B cell (primary cell): Measurements from ENCODE around the gene VPS41. TPM values are rescaled to one million over a fixed set of nuclear protein-coding genes. Genes with fewer than 3 reads are reported as not detected.

Source experiments
- ATAC-seq: fragments of 200-7000 bp; cut with Tn5 transposase; one replicate; pipeline ENCODE4 v1.10.0; 2021; ENCODE audit warnings: low read depth, mild to moderate bottlenecking, moderate number of reproducible peaks, moderate library complexity
- CTCF ChIA-PET: fragments of 350-600 bp; sonication (Branson Sonifier 250); formaldehyde crosslinking; loops from one replicate; lab custom pipeline; 2021; ENCODE audit warnings: antibody characterized with exemption, inconsistent platforms; lab: Charles Lee
- POLR2A ChIA-PET: fragments of 350-600 bp; sonication (Branson Sonifier 250); formaldehyde crosslinking; loops from one replicate; lab custom pipeline; 2021; ENCODE audit warnings: antibody characterized with exemption; lab: Charles Lee
- DNase-seq: peaks from one replicate; pipeline ENCODE4 v3.0.0; 2013
- H2AFZ ChIP-seq: 2 replicates; pipeline ENCODE4 v1.6.1; 2012; ENCODE audit warnings: mild to moderate bottlenecking, low read depth, low read length; ENCODE audit not compliant: insufficient read depth, poor library complexity, severe bottlenecking
- H3K27ac ChIP-seq, 2 donors: 1 replicate in 1 of 2; 2 replicates in 1 of 2; pipeline ENCODE4 v1.5.1; 2012 to 2013; ENCODE audit warnings: low read length in 2 of 2, mild to moderate bottlenecking in 2 of 2, moderate library complexity in 1 of 2
- H3K27me3 ChIP-seq, 4 experiments: fragments of 200-600 bp in 1 of 4; sonication (generic) in 1 of 4; replicated peaks in 1 of 4; 1 replicate in 2 of 4; 2 replicates in 2 of 4; pipeline versions ENCODE4 v1.6.1 to v1.7.0; 2013 to 2016; ENCODE audit warnings: low read length in 3 of 4, mild to moderate bottlenecking in 2 of 4, mixed read lengths in 1 of 4, moderate library complexity in 1 of 4; ENCODE audit not compliant: insufficient read depth in 4 of 4, control insufficient read depth in 3 of 4; ENCODE audit errors: control extremely low read depth in 1 of 4
- H3K36me3 ChIP-seq, 2 experiments: replicated peaks in 1 of 2; 1 replicate in 1 of 2; 2 replicates in 1 of 2; pipeline versions ENCODE4 v1.6.1 to v1.7.1; 2013; ENCODE audit warnings: low read length in 1 of 2; ENCODE audit not compliant: insufficient read depth in 2 of 2, control insufficient read depth in 1 of 2; ENCODE audit errors: control extremely low read depth in 1 of 2, extremely low read depth in 1 of 2
- H3K4me1 ChIP-seq, 2 donors: fragments of 200-600 bp in 1 of 2; sonication (generic) in 1 of 2; 1 replicate in 1 of 2; 2 replicates in 1 of 2; pipeline versions ENCODE4 v1.5.1 to v1.6.1; 2013 to 2017; ENCODE audit warnings: low read length in 2 of 2; ENCODE audit not compliant: control insufficient read depth in 2 of 2, insufficient read depth in 2 of 2
- H3K4me2 ChIP-seq: replicated peaks from 2 replicates; pipeline ENCODE3; 2012; ENCODE audit warnings: mild to moderate bottlenecking, low read depth, low read length; ENCODE audit not compliant: poor library complexity, severe bottlenecking
- H3K4me3 ChIP-seq, 5 experiments: fragments of 200-600 bp in 1 of 5; sonication (generic) in 1 of 5; 1 replicate in 3 of 5; 2 replicates in 2 of 5; pipeline versions ENCODE4 v1.5.1 to v1.7.0; 2011 to 2016; ENCODE audit warnings: low read length in 4 of 5, mild to moderate bottlenecking in 4 of 5, low read depth in 2 of 5, control low read depth in 1 of 5, moderate library complexity in 1 of 5; ENCODE audit not compliant: insufficient read depth in 1 of 5; ENCODE audit errors: control extremely low read depth in 1 of 5, extremely low read depth in 1 of 5
- H3K79me2 ChIP-seq: fragments of 200-600 bp; sonication (generic); one replicate; pipeline ENCODE4 v1.6.0; 2016; ENCODE audit warnings: low read length; ENCODE audit not compliant: control insufficient read depth, insufficient read depth
- H3K9ac ChIP-seq: fragments of 200-600 bp; sonication (generic); 2 replicates; pipeline ENCODE4 v1.6.1; 2017; ENCODE audit warnings: mild to moderate bottlenecking, low read length, moderate library complexity
- H3K9me3 ChIP-seq, 3 donors: one replicate each; pipeline versions ENCODE4 v1.6.1 to v1.7.1; 2013; ENCODE audit warnings: low read length in 2 of 3; ENCODE audit not compliant: control insufficient read depth in 2 of 3, insufficient read depth in 1 of 3; ENCODE audit errors: control extremely low read depth in 1 of 3
- H4K20me1 ChIP-seq: 2 replicates; pipeline ENCODE4 v1.6.0; 2012; ENCODE audit warnings: mild to moderate bottlenecking, low read length; ENCODE audit not compliant: insufficient read depth, control insufficient read depth, poor library complexity, severe bottlenecking
- H3K27ac Mint-ChIP-seq: one replicate; pipeline ENCODE4 v1.8.0; 2021; ENCODE audit warnings: mixed read lengths
- H3K27me3 Mint-ChIP-seq: one replicate; pipeline ENCODE4 v1.8.0; 2021; ENCODE audit warnings: mixed read lengths
- H3K4me1 Mint-ChIP-seq: one replicate; pipeline ENCODE4 v1.8.0; 2021; ENCODE audit warnings: mixed read lengths
- H3K4me3 Mint-ChIP-seq: one replicate; pipeline ENCODE4 v1.8.0; 2021; ENCODE audit warnings: mixed read lengths
- H3K9me3 Mint-ChIP-seq: one replicate; pipeline ENCODE4 v1.8.0; 2022; ENCODE audit warnings: mixed read lengths; ENCODE audit not compliant: insufficient read depth
- EZH2 ChIP-seq: IDR thresholded peaks from 2 replicates; pipeline ENCODE4 v1.6.1; 2012; ENCODE audit warnings: borderline replicate concordance, low read depth, mild to moderate bottlenecking, moderate library complexity, low read length; ENCODE audit not compliant: insufficient read depth, poor library complexity, severe bottlenecking
- WGBS: methylation state at CpG from one replicate; pipeline ENCODE4 v1.1.5; 2013; ENCODE audit warnings: missing lambda C conversion rate; ENCODE audit not compliant: insufficient coverage; 5-methylcytosine and 5-hydroxymethylcytosine counted together
- intact Hi-C: fragments of 100-400 bp; cut with micrococcal nuclease; formaldehyde crosslinking; loops from one replicate; pipeline ENCODE4 v1.10.0; 2022
- polyA plus RNA-seq: library from polyadenylated mRNA; depleted of rRNA; stranded (reverse); fragments of >200 nt; gene quantifications from 2 replicates; pipeline ENCODE4 v1.2.3, GENCODE V29; 2012
- total RNA-seq, 2 donors: library from RNA; stranded (reverse); fragments of 120-200 nt in 1 of 2; gene quantifications; 1 replicate in 1 of 2; 2 replicates in 1 of 2; pipeline versions ENCODE4 v1.2.3 to v1.2.4, GENCODE V29; 2013 to 2022
- TF ChIP-seq, protein P1 (sequence below): fragments of 200-600 bp; IDR thresholded peaks from one replicate; pipeline ENCODE4 v1.8.0; 2022; ENCODE audit warnings: antibody characterized with exemption, mild to moderate bottlenecking

Gene VPS41
- total and polyA plus RNA-seq, 2 donors (not counting 1 experiment from before 2014, with no cell fraction given), result 9.3 to 114 TPM

DNA sequence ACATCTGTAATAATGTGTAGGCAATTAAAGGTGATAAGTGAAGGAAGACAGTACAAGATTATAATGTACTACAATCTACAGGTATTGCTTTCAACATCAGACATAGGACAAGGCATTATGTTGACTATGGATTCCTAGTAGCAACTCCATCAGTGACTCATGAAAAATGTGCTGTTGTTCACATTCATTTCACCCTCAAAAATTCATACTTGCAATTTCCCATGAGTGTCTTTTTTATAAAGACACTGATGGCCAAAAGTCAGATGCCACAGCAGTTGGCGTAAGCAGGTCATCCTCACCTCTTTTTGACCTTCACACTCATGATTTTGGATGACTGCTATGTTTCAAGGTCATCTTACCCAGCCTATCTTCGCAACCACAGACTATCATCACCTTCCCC is 177.8 kb downstream of the VPS41 start:
- no peak overlapping the region for H3K27ac Mint-ChIP-seq
- intact Hi-C loops, result no loop called here

DNA sequence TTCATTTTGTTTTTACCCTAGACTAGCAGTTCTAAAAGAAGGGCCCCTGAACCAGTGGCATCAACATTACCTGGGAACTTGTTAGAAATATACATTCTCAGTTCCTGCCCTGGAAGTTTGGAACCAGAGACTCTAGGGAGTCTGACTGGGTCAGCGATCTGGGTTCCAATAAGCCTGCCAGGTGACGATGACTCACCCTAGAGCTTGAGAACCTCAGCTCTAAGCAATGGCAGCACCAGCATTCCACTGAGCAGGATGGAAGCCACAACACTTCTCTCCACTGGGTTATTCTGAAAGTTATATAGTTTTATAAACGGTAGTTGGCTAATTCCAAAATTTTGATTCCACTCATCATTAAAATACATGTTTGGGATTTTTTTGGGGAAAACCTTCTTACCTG is 180.8 kb downstream of the VPS41 start:
- Histone ChIP-seq H3K27me3 (no peaks in the 10 kb centered on the region), H3K4me3 (no peak overlapping the region), H3K9ac (no peak overlapping the region), H4K20me1 (no peaks in the 10 kb centered on the region), H3K79me2 (no peaks in the 10 kb centered on the region), H3K9me3 (peaks cover 0 to 3% (median 0%) of the 10 kb centered on the region in 3 donors), H3K4me2 (no peak overlapping the region), H2AFZ (no peak overlapping the region), H3K27ac (no peak overlapping the region), H3K4me1 (no peaks in the 10 kb centered on the region), H3K36me3 (peaks cover 2 to 39% of the 10 kb centered on the region in 2 experiments)
- ChIA-PET CTCF (no interaction called here), POLR2A (no interaction called here)
- no peak for DNase-seq
- Mint-ChIP-seq H3K9me3 (no peaks in the 10 kb centered on the region), H3K27me3 (no peaks in the 10 kb centered on the region), H3K4me1 (no peaks in the 10 kb centered on the region), H3K27ac (no peak overlapping the region), H3K4me3 (no peak overlapping the region)
- WGBS, result 94% methylated on average over 2 of the region's 3 CpGs
- ATAC-seq, result no peak
- intact Hi-C loops, result no loop called here
- TF ChIP-seq EZH2, result no peak
- TF ChIP-seq, protein P1, sequence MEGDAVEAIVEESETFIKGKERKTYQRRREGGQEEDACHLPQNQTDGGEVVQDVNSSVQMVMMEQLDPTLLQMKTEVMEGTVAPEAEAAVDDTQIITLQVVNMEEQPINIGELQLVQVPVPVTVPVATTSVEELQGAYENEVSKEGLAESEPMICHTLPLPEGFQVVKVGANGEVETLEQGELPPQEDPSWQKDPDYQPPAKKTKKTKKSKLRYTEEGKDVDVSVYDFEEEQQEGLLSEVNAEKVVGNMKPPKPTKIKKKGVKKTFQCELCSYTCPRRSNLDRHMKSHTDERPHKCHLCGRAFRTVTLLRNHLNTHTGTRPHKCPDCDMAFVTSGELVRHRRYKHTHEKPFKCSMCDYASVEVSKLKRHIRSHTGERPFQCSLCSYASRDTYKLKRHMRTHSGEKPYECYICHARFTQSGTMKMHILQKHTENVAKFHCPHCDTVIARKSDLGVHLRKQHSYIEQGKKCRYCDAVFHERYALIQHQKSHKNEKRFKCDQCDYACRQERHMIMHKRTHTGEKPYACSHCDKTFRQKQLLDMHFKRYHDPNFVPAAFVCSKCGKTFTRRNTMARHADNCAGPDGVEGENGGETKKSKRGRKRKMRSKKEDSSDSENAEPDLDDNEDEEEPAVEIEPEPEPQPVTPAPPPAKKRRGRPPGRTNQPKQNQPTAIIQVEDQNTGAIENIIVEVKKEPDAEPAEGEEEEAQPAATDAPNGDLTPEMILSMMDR, result no peak

More for the DNA sequence above, 177.8 kb downstream of the VPS41 start:
- Histone ChIP-seq H3K27me3 (no peaks in the 10 kb centered on the region), H3K4me3 (no peak overlapping the region), H3K27ac (no peak overlapping the region), H2AFZ (no peak overlapping the region), H4K20me1 (no peaks in the 10 kb centered on the region), H3K36me3 (peaks cover 0 to 33% of the 10 kb centered on the region in 2 experiments), H3K4me2 (no peak overlapping the region), H3K4me1 (no peaks in the 10 kb centered on the region), H3K79me2 (no peaks in the 10 kb centered on the region), H3K9ac (no peak overlapping the region), H3K9me3 (peaks cover 0 to 3% (median 0%) of the 10 kb centered on the region in 3 donors)
- DNase-seq, result no peak
- 91% methylated on average over 1 of the region's 2 CpGs for WGBS
- Mint-ChIP-seq H3K4me1 (no peaks in the 10 kb centered on the region), H3K4me3 (no peak overlapping the region), H3K27me3 (no peaks in the 10 kb centered on the region), H3K9me3 (no peaks in the 10 kb centered on the region)
- no peak for ATAC-seq
- ChIA-PET POLR2A (no interaction called here), CTCF (no interaction called here)
- TF ChIP-seq EZH2, result no peak
- TF ChIP-seq, protein P1, result no peak
